ENCODE data around the gene TRIM66.

TRIM66 gene

GRCh38 chr11:8605971-8606563 lies 76.4 kb downstream of the TRIM66 start:
- no peak for DNase-seq

GRCh38 chr11:8604078-8604723 lies 78.3 kb downstream of the TRIM66 start:
- DNase-seq, result peak; percentile 7

GRCh38 chr11:8603696-8604077 lies 78.8 kb downstream of the TRIM66 start:
- DNase-seq, result no peak

GRCh38 chr11:8601376-8602133 lies 80.9 kb downstream of the TRIM66 start:
- no peak for DNase-seq

GRCh38 chr11:8598506-8598905 lies 84.0 kb downstream of the TRIM66 start:
- no peak for DNase-seq

GRCh38 chr11:8597182-8597581 lies 85.3 kb downstream of the TRIM66 start:
- no peak for DNase-seq

GRCh38 chr11:8596504-8597046 lies 85.9 kb downstream of the TRIM66 start:
- no peak for DNase-seq

- DNase-seq, result peak; percentile 19
These were observed 88.2 kb downstream of the TRIM66 start, which contains the start of gene STK33 for GRCh38 chr11:8593935-8594909. Gene STK33, minus strand, starts transcription at chr11:8594228. Its CDS starts 119,323 bp downstream, at chr11:8474905.

- DNase-seq, result no peak
These were observed 89.0 kb downstream of the TRIM66 start for GRCh38 chr11:8593455-8593854.

GRCh38 chr11:8587915-8588314 lies 94.5 kb downstream of the TRIM66 start:
- no peak for DNase-seq

GRCh38 chr11:8586805-8587204 lies 95.7 kb downstream of the TRIM66 start:
- DNase-seq, result no peak

GRCh38 chr11:8586184-8586583 lies 96.3 kb downstream of the TRIM66 start:
- no peak for DNase-seq

- DNase-seq, result no peak
These were observed 98.0 kb downstream of the TRIM66 start for GRCh38 chr11:8584511-8584910.

- DNase-seq, result no peak
These were observed 98.4 kb downstream of the TRIM66 start for GRCh38 chr11:8584082-8584481.

- no peak for DNase-seq
These were observed 101.2 kb downstream of the TRIM66 start for GRCh38 chr11:8581300-8581699.

GRCh38 chr11:8577791-8578581 lies 104.5 kb downstream of the TRIM66 start:
- no peak for DNase-seq

- no peak for DNase-seq
These were observed 107.7 kb downstream of the TRIM66 start for GRCh38 chr11:8574798-8575197.

- DNase-seq, result no peak
These were observed 108.7 kb downstream of the TRIM66 start for GRCh38 chr11:8573777-8574176.

- no peak for DNase-seq
These were observed 114.8 kb downstream of the TRIM66 start for GRCh38 chr11:8567602-8568198.

- peak; percentile 66 for DNase-seq
These were observed 115.8 kb downstream of the TRIM66 start for GRCh38 chr11:8566613-8567210.

GRCh38 chr11:8564526-8564925 lies 117.9 kb downstream of the TRIM66 start:
- DNase-seq, result no peak

All from NCI-H1694 treated with DMSO at 0.1 percent for 48 hours (cell line).